OCI-LY7 (cell line): Measurements from ENCODE around the gene IRAK1. TPM values are rescaled to one million over a fixed set of nuclear protein-coding genes. Genes with fewer than 3 reads are reported as not detected.

Experiments used
- BruUV-seq: library from RNA; stranded (reverse); fragments of 400-500 nt; replicated peaks from 2 replicates; lab custom pipeline; 2021; lab: Mats Ljungman, UMichigan
- CTCF ChIA-PET: fragments of 300-600 bp; sonication (Branson Sonifier 250); formaldehyde crosslinking; loops from one replicate; lab custom pipeline; 2022; ENCODE audit warnings: antibody characterized with exemption; ENCODE audit not compliant: unreplicated experiment; lab: Charles Lee
- POLR2A ChIA-PET: fragments of 300-600 bp; sonication (Branson Sonifier 250); formaldehyde crosslinking; loops from one replicate; lab custom pipeline; 2022; ENCODE audit warnings: antibody characterized with exemption; lab: Charles Lee
- DNase-seq: peaks from one replicate; pipeline ENCODE4 v3.0.0-alpha.2; 2015; ENCODE audit warnings: low spot score
- H2AFZ ChIP-seq: fragments of 200-600 bp; sonication (generic), shearing (Covaris generic); 2 replicates; pipeline ENCODE4 v1.6.1; 2014; ENCODE audit warnings: mild to moderate bottlenecking, antibody characterized with exemption, low read length, moderate library complexity
- H3K27ac ChIP-seq: fragments of 200-600 bp; sonication (generic); 2 replicates; pipeline ENCODE4 v1.5.1; 2014; ENCODE audit warnings: mixed run types, low read depth, mild to moderate bottlenecking, moderate library complexity, low read length, inconsistent platforms; ENCODE audit not compliant: poor library complexity, severe bottlenecking
- H3K36me3 ChIP-seq: fragments of 200-600 bp; sonication (generic); 2 replicates; pipeline ENCODE4 v1.6.1; 2014; ENCODE audit warnings: mild to moderate bottlenecking, antibody characterized with exemption, low read length, moderate library complexity, mixed read lengths; ENCODE audit not compliant: insufficient read depth
- H3K4me1 ChIP-seq: fragments of 200-600 bp; sonication (generic); 2 replicates; pipeline ENCODE4 v1.5.1; 2014; ENCODE audit warnings: mild to moderate bottlenecking, low read length; ENCODE audit not compliant: insufficient read depth, poor library complexity, severe bottlenecking
- H3K4me2 ChIP-seq: fragments of 200-600 bp; sonication (generic); 2 replicates; pipeline ENCODE4 v1.6.1; 2014; ENCODE audit warnings: mild to moderate bottlenecking, low read length
- H3K4me3 ChIP-seq: fragments of 200-600 bp; sonication (generic); 2 replicates; pipeline ENCODE4 v1.5.1; 2014; ENCODE audit warnings: mild to moderate bottlenecking, low read depth, low read length; ENCODE audit not compliant: poor library complexity, severe bottlenecking
- H3K79me2 ChIP-seq: fragments of 200-600 bp; sonication (generic); 2 replicates; pipeline ENCODE4 v1.6.1; 2016; ENCODE audit warnings: low read depth, mild to moderate bottlenecking, low read length, moderate library complexity, mixed read lengths; ENCODE audit not compliant: insufficient read depth
- H3K9me2 ChIP-seq: fragments of 200-600 bp; sonication (generic); 2 replicates; pipeline ENCODE4 v1.6.1; 2016; ENCODE audit warnings: mild to moderate bottlenecking, low read length, mixed read lengths; ENCODE audit not compliant: insufficient read depth
- H3K9me3 ChIP-seq: fragments of 200-600 bp; sonication (generic); 2 replicates; pipeline ENCODE4 v1.6.1; 2014; ENCODE audit warnings: mild to moderate bottlenecking, mixed run types, low read length, mixed read lengths
- H4K20me1 ChIP-seq: fragments of 200-600 bp; sonication (generic); 2 replicates; pipeline ENCODE4 v1.6.1; 2014; ENCODE audit warnings: mild to moderate bottlenecking, antibody characterized with exemption, low read length, moderate library complexity, mixed read lengths; ENCODE audit not compliant: insufficient read depth
- CTCF ChIP-seq: fragments of 200-600 bp; sonication (generic); conservative IDR thresholded peaks from 2 replicates; pipeline ENCODE4 v1.5.1; 2014; ENCODE audit warnings: mild to moderate bottlenecking, antibody characterized with exemption, low read length, moderate library complexity, mixed read lengths
- EZH2phosphoT487 ChIP-seq: fragments of 200-600 bp; sonication (generic); IDR thresholded peaks from 2 replicates; pipeline ENCODE4 v1.6.1; 2018; ENCODE audit warnings: low read depth, borderline replicate concordance, mild to moderate bottlenecking, mixed run types, antibody characterized with exemption, low read length, moderate library complexity, mixed read lengths
- intact Hi-C: fragments of 100-400 bp; cut with micrococcal nuclease; formaldehyde crosslinking; loops from one replicate; pipeline ENCODE4 v1.10.0; 2022; ENCODE audit not compliant: unreplicated experiment
- total RNA-seq, 2 experiments: library from RNA; depleted of rRNA in 1 of 2; stranded (reverse); fragments of >200 nt in 1 of 2; shearing (Covaris generic) in 1 of 2; gene quantifications; 2 replicates each; pipeline ENCODE4 v1.2.3, GENCODE V29; 2014 to 2022

Gene IRAK1
- total RNA-seq, 2 experiments from 2014 or later, result 75.5 to 136 TPM

DNA sequence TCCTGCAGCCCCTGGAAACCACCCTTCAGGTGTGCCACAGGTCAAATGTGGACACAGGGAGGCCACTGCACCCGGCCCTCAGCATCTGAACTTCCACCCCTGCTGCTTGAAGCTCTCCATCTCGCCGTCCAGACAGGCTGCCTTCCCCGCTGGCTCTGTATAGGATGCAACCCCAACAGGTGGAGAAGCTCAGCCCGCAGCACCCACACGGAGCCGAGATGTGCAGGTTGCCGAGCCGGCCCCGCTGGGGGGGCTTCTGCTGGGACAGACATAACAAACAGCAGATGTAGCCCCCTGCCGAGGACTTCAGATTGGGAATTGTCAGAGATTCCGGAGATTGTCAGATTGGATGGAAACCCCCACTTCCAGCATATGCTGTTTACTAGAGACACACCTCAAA is 26.6 kb downstream of the IRAK1 start:
- no peak overlapping the region for H3K4me2 ChIP-seq
- H3K4me3 ChIP-seq, result no peak overlapping the region
- H4K20me1 ChIP-seq, result no peaks in the 10 kb centered on the region
- POLR2A ChIA-PET, result no interaction called here
- no peak for DNase-seq
- CTCF ChIA-PET, result no interaction called here
- BruUV-seq, result no TSS peak
- no peaks in the 10 kb centered on the region for H3K36me3 ChIP-seq
- no peaks in the 10 kb centered on the region for H3K9me2 ChIP-seq
- TF ChIP-seq EZH2phosphoT487 (no peak), CTCF (no peak)
- H3K27ac ChIP-seq, result no peak overlapping the region
- H2AFZ ChIP-seq, result no peak overlapping the region
- no peaks in the 10 kb centered on the region for H3K4me1 ChIP-seq
- no peaks in the 10 kb centered on the region for H3K79me2 ChIP-seq
- H3K9me3 ChIP-seq, result no peaks in the 10 kb centered on the region
- intact Hi-C loops, result no loop called here

GRCh38 chrX:153992180-153992579 is 27.5 kb downstream of the IRAK1 start:
- H3K79me2 ChIP-seq, result no peaks in the 10 kb centered on the region
- no peak overlapping the region for H3K27ac ChIP-seq
- intact Hi-C loops, result no loop called here
- H3K4me2 ChIP-seq, result no peak overlapping the region
- H3K9me3 ChIP-seq, result no peaks in the 10 kb centered on the region
- no TSS peak for BruUV-seq
- no peak overlapping the region for H3K4me3 ChIP-seq
- ChIA-PET POLR2A (interaction anchor here (0.6 kb wide), 1 partner anchor 51 kb away, joined by 3 read pairs; no protein-coding TSS in a partner anchor), CTCF (no interaction called here)
- H4K20me1 ChIP-seq, result no peaks in the 10 kb centered on the region
- H2AFZ ChIP-seq, result no peak overlapping the region
- H3K9me2 ChIP-seq, result no peaks in the 10 kb centered on the region
- H3K36me3 ChIP-seq, result no peaks in the 10 kb centered on the region
- TF ChIP-seq CTCF (no peak), EZH2phosphoT487 (no peak)
- no peaks in the 10 kb centered on the region for H3K4me1 ChIP-seq
- DNase-seq, result no peak

GRCh38 chrX:153991013-153991580 is 28.6 kb downstream of the IRAK1 start:
- Histone ChIP-seq H2AFZ (no peak overlapping the region), H3K4me3 (no peak overlapping the region), H3K27ac (no peak overlapping the region), H4K20me1 (no peaks in the 10 kb centered on the region), H3K36me3 (no peaks in the 10 kb centered on the region), H3K4me1 (no peaks in the 10 kb centered on the region), H3K9me3 (no peaks in the 10 kb centered on the region), H3K4me2 (no peak overlapping the region), H3K79me2 (no peaks in the 10 kb centered on the region), H3K9me2 (no peaks in the 10 kb centered on the region)
- intact Hi-C loops, result no loop called here
- ChIA-PET POLR2A (no interaction called here), CTCF (no interaction called here)
- TF ChIP-seq CTCF (no peak), EZH2phosphoT487 (no peak)
- DNase-seq, result no peak
- BruUV-seq, result no TSS peak
